ENCODE data around the gene DISP1. TPM values are rescaled to one million over a fixed set of nuclear protein-coding genes. Genes with fewer than 3 reads are reported as not detected.

DISP1 gene
- total RNA-seq, 2 donors from 2014 or later = 5.6 to 7.0 TPM

GRCh38 chr1:222852326-222852725 lies 37.5 kb downstream of the DISP1 start:
- no peak for TF ChIP-seq CTCF (IDR thresholded peaks at IDR 0.05)
- ATAC-seq (ENCODE audit: insufficient number of reproducible peaks, low FRiP score, low read depth) (no peak), DNase-seq (ENCODE audit: low spot score) (no peak)
- no peak overlapping the region for H3K4me3 ChIP-seq
- no peaks in the 10 kb centered on the region for H3K36me3 ChIP-seq
- no peaks in the 10 kb centered on the region for H3K9me3 ChIP-seq
- no peak overlapping the region for H3K27ac ChIP-seq
- H3K27me3 ChIP-seq (replicated peaks; ENCODE audit: insufficient read depth) = no peaks in the 10 kb centered on the region
- H3K4me1 ChIP-seq (ENCODE audit: control insufficient read depth in 1 of 2, low read depth in 2 of 2) = no peaks in the 10 kb centered on the region

GRCh38 chr1:222861062-222861461 lies 46.2 kb downstream of the DISP1 start:
- no peaks in the 10 kb centered on the region for H3K9me3 ChIP-seq
- no peak for TF ChIP-seq CTCF (IDR thresholded peaks at IDR 0.05)

More at GRCh38 chr1:222861062-222861461, 46.2 kb downstream of the DISP1 start:
- ATAC-seq (ENCODE audit: insufficient number of reproducible peaks, low FRiP score, low read depth) = no peak
- Histone ChIP-seq H3K4me3 (no peak overlapping the region), H3K27me3 (replicated peaks; ENCODE audit: insufficient read depth) (no peaks in the 10 kb centered on the region), H3K27ac (no peak overlapping the region), H3K4me1 (ENCODE audit: control insufficient read depth in 1 of 2, low read depth in 2 of 2) (no peaks in the 10 kb centered on the region), H3K36me3 (no peaks in the 10 kb centered on the region)
- DNase-seq (ENCODE audit: low spot score) = no peak

Other genes starting within 250 kb of the DISP1 start
- gene TAF1A, start 225.1 kb upstream of the DISP1 start, total RNA-seq = 1 to 10 TPM; 2.0 to 2.8 TPM
- gene MIA3, start 196.9 kb upstream of the DISP1 start, total RNA-seq = 10 to 100 TPM; 44.0 to 72.9 TPM
- gene AIDA, start 102.5 kb upstream of the DISP1 start, total RNA-seq = 10 to 100 TPM; 59.2 to 61.7 TPM
- gene BROX, start 102.5 kb upstream of the DISP1 start, total RNA-seq = 10 to 100 TPM; 24.4 to 36.0 TPM
- 1 to 10 TPM in 1 of 2 donors, not detected in 1; 3.1 TPM for gene FAM177B, start 77.8 kb upstream of the DISP1 start, total RNA-seq

Data from thoracic aorta (tissue), 2 donors.